ENCODE results near the gene TTYH1.

The TTYH1 gene

DNA sequence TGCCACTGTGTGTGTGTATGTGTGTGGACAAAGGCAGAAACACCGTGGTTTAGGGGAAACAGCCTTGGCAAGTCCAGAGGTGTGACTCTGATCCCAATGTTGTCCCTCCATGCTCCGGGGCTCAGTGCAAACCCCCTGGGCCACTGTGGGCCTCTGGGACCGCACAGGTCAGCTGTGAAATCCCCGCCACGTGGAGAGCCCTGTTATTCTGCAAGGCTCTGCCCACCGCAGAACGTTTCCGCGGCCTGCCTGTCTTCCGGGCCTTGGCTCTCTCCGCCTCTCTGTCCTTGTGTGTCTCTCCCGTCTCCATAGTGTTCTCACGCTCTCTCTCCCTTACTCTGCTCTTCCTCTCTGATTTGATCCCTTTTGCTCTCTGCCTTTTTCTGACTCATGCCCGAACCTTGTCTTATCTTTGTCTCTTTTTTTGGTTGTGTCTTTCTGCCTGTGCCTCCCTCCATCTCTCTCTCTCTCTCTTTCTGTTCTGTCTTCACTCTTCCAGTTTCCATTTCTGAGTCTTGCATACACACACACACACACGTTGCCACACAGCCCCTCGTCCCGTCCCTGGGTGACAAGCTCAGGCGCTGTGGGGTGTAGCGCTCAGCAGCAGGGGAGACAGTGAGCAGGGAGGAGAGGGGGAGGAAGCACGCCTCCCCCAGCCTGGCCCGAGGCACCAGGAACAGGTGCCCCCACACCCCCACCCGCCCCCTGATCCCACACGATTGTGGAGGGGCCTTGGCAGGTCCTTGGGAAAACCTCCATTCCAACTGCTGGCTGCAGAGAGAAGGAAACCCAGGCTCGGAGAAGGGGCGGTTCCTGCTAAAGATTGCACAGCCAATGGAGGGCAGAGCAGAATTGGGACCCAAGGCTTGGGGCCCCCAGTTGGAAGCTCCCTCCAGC, 3.0 kb downstream of the TTYH1 start:
- TF ChIP-seq GATA3 (IDR thresholded peaks at IDR 0.05; ENCODE audit: low read depth, low read length): no peak
- no peak for TF ChIP-seq GATA2 (IDR thresholded peaks at IDR 0.05; ENCODE audit: low read depth, low read length)

DNA sequence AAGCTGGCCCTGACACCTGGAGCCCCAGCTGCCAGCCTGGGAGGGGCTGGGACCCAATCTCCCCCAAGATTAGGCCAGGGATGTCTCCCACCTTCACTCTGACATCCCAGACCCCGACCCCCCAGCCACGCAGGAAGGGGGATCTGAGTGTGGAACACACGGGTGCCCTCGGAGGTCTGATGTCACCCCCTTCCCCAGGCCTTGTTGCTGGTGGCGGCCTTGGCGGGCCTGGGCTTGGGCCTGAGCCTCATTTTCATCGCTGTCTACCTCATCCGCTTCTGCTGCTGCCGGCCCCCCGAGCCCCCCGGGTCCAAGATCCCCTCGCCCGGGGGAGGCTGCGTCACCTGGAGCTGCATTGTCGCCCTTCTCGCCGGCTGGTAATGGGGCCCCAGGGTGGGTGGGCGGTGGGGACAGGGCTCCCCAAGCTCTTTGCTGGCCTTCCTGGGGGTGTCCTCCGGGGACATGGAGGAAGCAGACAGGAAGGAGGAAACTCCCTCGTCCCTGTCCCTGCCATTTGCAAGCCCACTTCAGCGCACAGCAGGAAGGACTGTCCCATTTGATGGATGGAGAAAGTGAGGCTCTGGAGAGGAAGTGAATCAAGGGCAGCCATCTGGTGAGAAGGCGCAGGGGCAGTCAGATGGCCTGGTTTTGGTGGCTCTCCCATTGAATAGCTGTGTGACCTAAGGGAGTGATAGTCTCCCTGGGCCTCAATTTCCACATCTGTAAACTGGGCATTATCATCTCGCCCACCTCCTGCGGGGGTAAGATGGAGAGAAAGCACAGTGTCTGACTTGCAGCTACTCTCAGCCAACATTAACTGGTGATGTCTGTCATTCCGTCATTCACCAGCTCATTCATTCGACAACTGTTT, 3.9 kb downstream of the TTYH1 start:
- TF ChIP-seq GATA3 (IDR thresholded peaks at IDR 0.05; ENCODE audit: low read depth, low read length) (no peak), GATA2 (IDR thresholded peaks at IDR 0.05; ENCODE audit: low read depth, low read length) (no peak)

DNA sequence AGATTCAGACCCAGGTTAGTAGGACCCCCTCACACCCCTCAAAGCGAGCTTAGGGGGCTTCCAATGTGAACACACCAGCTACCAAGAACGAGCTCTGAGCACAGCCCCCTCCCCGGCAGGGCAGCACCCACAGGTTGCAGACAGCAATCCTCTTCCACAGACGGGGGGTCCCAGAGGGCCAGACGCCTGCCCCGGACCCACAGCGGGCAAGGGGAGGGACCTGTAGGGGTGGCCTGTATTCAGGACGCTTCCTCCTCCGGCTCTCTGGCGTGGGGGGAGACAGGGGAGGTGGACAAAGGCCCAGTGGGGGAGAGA, 4.8 kb downstream of the TTYH1 start:
- TF ChIP-seq GATA3 (IDR thresholded peaks at IDR 0.05; ENCODE audit: low read depth, low read length): no peak
- no peak for TF ChIP-seq GATA2 (IDR thresholded peaks at IDR 0.05; ENCODE audit: low read depth, low read length)

DNA sequence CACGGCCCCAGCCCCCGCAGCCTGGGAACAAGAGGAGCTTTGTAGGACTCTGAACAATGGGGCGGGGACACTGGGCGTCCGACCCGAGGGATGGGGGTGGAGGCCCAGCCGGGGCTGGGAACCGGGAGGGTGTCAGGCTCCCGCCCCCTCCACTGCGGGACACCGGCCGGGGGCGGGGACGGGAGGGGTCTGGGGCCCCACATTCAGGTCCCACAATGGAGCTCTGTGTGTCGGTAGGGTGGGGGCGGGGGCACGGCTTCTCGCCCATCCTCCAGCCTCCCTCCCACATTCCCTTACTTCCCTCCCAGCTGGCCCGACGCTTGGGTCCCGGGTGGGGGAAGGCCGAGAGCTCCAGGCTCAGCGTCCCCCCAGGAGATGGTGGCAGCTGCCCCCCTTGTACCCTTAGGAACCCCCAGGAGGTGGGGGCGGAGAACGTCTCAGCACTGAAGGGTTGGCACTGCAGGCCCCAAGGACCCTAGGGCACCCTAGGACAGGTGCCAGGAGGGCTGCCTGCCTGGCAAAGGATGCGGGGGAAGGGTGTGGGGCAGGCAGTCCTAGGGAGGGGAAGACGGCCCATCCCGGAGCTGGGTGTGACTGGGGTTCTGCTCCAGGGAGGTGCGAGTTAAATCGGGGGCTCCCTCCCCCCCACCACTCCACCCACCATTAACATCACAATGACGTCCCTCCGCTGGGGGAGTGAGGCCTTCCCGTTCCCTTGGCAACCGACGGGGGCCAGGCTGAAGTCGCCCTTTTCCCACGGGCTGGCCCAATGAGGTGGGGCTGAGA, 5.3 kb downstream of the TTYH1 start:
- TF ChIP-seq GATA3 (IDR thresholded peaks at IDR 0.05; ENCODE audit: low read depth, low read length): no peak

DNA sequence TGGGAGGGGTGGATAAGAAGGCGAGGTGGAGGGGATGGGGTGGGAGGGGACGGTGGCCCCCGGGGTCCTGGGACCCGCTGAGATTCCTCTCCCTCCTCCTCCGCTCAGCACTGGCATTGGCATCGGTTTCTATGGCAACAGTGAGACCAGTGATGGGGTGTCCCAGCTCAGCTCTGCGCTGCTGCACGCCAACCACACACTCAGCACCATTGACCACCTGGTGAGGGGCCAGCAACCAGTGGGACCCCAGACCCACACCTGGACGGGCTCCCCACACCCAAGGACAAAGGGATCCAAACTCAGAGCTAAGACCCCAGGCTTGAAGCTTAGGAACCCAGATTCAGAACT, 5.9 kb downstream of the TTYH1 start:
- no peak for TF ChIP-seq GATA2 (IDR thresholded peaks at IDR 0.05; ENCODE audit: low read depth, low read length)
- TF ChIP-seq GATA3 (IDR thresholded peaks at IDR 0.05; ENCODE audit: low read depth, low read length): no peak

DNA sequence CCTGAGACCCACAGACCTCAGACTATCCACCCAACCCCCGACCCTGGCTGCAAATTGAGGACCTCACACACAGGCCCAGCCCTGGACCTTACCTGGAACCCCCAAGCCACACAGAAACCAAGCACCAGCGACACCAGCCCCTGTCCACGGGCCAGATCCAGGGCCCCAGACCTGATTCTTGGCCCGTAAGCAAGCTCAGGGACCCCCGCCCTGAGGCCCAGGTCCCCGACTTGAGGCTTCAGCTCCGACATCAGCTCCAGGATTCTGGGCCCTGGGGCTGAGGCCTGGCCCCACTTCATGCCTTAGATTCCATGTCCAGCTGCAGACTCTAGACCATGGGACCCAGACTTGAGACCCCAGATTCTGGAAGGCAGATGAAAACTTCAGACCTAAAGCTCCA, 6.3 kb downstream of the TTYH1 start:
- TF ChIP-seq GATA2 (IDR thresholded peaks at IDR 0.05; ENCODE audit: low read depth, low read length) (no peak), GATA3 (IDR thresholded peaks at IDR 0.05; ENCODE audit: low read depth, low read length) (no peak)

DNA sequence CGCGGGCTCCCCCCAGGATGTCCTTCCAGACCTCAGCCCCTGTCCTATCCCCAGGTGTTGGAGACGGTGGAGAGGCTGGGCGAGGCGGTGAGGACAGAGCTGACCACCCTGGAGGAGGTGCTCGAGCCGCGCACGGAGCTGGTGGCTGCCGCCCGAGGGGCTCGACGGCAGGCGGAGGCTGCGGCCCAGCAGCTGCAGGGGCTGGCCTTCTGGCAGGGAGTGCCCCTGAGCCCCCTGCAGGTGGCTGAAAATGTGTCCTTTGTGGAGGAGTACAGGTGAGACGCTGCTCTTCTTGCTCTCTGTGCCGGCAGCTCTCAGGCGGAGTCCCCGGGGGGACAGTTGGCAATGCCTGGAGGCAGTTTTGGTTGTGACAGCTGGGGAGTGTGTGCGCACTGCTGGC, 6.9 kb downstream of the TTYH1 start:
- no peak for TF ChIP-seq GATA2 (IDR thresholded peaks at IDR 0.05; ENCODE audit: low read depth, low read length)
- TF ChIP-seq GATA3 (IDR thresholded peaks at IDR 0.05; ENCODE audit: low read depth, low read length): no peak

DNA sequence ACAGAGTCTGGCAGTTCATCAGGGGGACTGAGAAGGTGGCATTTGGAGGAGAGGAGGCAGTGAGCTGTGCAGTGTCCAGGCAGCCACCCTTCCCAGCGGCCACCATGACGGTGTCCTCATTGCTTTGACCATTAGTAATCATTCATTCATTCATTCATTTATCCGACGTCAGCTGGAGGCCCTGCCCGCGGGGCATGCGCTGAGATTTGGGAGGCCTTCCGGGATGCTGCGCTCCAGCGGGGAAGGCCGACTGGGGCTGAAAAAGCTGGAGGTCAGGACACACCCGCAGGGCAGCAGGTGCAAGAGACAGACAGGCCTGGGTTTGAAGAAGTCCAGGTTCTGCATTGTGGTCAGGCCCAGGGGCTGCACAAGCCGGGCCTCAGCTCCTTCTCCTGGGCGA, 8.9 kb downstream of the TTYH1 start:
- no peak for TF ChIP-seq GATA2 (IDR thresholded peaks at IDR 0.05; ENCODE audit: low read depth, low read length)
- no peak for TF ChIP-seq GATA3 (IDR thresholded peaks at IDR 0.05; ENCODE audit: low read depth, low read length)

DNA sequence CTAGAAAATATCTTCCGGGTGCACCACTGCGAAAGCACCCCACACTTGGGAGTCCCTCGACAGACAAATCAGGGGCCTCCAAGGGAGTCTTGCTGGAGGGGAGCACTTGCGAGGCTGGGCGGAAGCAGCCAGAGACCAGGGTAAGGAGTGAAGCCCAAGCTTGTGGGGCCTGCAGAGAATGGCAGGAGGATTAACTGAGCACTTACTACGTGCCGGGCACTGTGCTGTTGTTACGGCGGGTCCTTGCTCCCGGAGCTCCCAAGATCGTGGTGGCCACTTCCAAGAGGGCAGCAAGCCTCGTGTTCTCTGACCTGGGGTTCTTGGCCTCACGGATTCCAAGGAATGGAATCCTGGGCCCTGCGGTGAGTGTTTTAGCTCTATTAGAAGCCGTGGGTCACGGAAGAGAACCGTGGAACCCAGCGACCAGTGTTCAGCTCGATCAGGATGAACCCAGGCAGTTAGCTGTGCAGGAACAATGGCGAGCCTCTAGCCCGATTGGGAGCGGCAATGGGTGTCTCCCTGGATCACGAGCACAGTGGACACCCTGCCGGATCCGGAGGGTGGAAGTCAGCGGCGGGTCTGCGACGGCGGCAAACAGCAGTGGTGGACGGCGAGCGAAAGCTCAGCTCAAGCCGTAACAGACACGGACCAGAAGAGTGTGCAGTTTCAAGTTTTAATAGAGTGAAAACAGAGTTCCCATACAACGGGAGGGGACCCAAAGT, 9.6 kb downstream of the TTYH1 start:
- TF ChIP-seq GATA3 (IDR thresholded peaks at IDR 0.05; ENCODE audit: low read depth, low read length): no peak
- no peak for TF ChIP-seq GATA2 (IDR thresholded peaks at IDR 0.05; ENCODE audit: low read depth, low read length)

DNA sequence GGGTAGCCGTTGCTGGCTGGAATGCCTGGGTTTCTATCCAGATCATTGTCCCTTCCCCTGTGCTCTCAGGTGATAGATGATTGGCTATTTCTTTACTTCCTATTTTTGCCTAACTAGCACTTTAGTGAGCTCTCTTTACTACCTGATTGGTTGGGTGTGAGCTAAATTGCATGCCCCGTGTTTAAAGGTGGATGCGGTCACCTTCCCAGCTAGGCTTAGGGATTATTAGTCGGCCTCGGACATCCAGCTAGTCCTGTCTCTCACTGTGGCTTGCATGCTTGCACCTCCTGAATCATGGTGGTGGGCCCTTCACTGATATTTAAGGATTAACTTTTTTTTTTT, 10.1 kb downstream of the TTYH1 start:
- TF ChIP-seq GATA3 (IDR thresholded peaks at IDR 0.05; ENCODE audit: low read depth, low read length) (no peak), GATA2 (IDR thresholded peaks at IDR 0.05; ENCODE audit: low read depth, low read length) (no peak)

DNA sequence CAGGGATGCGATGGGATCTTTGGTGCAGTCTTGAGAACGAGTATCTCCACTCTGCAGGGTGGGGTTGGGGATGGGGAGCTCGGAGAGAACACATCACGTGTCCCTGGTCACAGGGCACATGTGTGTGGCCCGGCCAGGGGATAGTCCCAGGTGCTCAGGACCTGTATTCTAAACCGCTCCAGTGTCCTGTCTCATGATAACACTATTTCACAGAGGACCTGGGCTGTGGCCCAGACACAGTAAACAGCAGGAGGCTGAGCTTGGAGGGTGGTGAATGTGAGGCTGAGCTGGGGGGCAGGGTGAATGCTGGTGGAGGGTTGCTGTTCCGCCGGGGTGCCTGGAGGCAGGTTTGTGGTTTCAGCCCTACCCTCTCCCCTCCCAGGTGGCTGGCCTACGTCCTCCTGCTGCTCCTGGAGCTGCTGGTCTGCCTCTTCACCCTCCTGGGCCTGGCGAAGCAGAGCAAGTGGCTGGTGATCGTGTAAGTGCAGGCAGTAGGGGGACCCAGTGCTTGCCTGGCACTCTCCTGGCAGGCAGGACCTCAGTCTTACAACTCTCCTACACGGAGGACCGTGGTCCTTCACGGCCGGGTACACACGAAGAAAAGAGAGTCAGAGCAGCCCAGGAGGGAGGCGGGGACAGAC, 11.1 kb downstream of the TTYH1 start:
- TF ChIP-seq GATA2 (IDR thresholded peaks at IDR 0.05; ENCODE audit: low read depth, low read length) (no peak), GATA3 (IDR thresholded peaks at IDR 0.05; ENCODE audit: low read depth, low read length) (no peak)

DNA sequence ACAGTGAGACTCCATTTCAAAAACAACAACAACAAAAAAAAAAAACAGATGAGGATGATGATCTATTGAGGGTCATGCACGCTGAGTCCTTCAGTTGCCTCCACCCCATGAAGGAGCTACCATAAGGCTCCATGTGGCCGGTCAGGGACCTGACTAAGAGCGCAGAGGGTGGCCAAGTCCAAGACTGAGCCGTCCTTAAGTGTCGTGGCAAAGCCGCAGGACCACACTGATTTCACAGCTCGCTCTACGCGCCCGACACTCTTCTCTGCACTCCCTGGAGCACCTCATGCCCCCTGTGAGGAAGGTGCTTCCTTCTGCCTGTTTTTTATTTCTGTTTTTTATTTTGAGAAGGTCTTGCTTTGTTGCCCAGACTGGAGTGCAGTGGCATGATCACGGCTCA, 12.3 kb downstream of the TTYH1 start:
- no peak for TF ChIP-seq GATA2 (IDR thresholded peaks at IDR 0.05; ENCODE audit: low read depth, low read length)
- no peak for TF ChIP-seq GATA3 (IDR thresholded peaks at IDR 0.05; ENCODE audit: low read depth, low read length)

Data from SH-SY5Y (cell line).